RWPE2 (cell line): ENCODE results near the gene APC2.
A peak's percentile ranks its signal among the peaks of the same experiment; 100 is the strongest.

Experiments used
- ATAC-seq: fragments of 200-7000 bp; cut with Tn5 transposase; 3 replicates; pipeline ENCODE4 v1.9.1; 2021; ENCODE audit warnings: low read depth
- DNase-seq: peaks from one replicate; pipeline ENCODE4 v3.0.0-alpha.2; 2020; ENCODE audit warnings: low spot score
- H3K27ac ChIP-seq: fragments of 450-650 bp; 2 replicates; pipeline ENCODE4 v1.5.1; 2017; ENCODE audit warnings: mild to moderate bottlenecking; ENCODE audit not compliant: poor library complexity, severe bottlenecking
- H3K27me3 ChIP-seq: fragments of 250-450 bp; sonication (Bioruptor Pico); 2 replicates; pipeline ENCODE4 v1.5.1; 2021; ENCODE audit warnings: mild to moderate bottlenecking, moderate library complexity; ENCODE audit not compliant: insufficient read depth, poor library complexity, severe bottlenecking
- H3K36me3 ChIP-seq: fragments of 250-450 bp; sonication (Bioruptor Pico); 2 replicates; pipeline ENCODE4 v1.5.1; 2020; ENCODE audit warnings: low read depth, mild to moderate bottlenecking, moderate library complexity
- H3K4me1 ChIP-seq: fragments of 250-450 bp; sonication (Bioruptor Pico); 2 replicates; pipeline ENCODE4 v1.5.1; 2021; ENCODE audit warnings: mild to moderate bottlenecking, moderate library complexity; ENCODE audit not compliant: insufficient read depth, poor library complexity, severe bottlenecking
- H3K4me3 ChIP-seq: fragments of 250-450 bp; sonication (Bioruptor Pico); 2 replicates; pipeline ENCODE4 v1.5.1; 2021; ENCODE audit warnings: mild to moderate bottlenecking, moderate library complexity; ENCODE audit not compliant: severe bottlenecking
- H3K9me3 ChIP-seq: fragments of 250-450 bp; sonication (Bioruptor Pico); 2 replicates; pipeline ENCODE4 v1.5.1; 2021; ENCODE audit warnings: mild to moderate bottlenecking, moderate library complexity; ENCODE audit not compliant: severe bottlenecking
- CTCF ChIP-seq: fragments of 450-650 bp; IDR thresholded peaks from one replicate; pipeline ENCODE4 v1.5.1; 2017; ENCODE audit warnings: mild to moderate bottlenecking, moderate library complexity; ENCODE audit not compliant: poor library complexity, severe bottlenecking

Gene APC2

DNA sequence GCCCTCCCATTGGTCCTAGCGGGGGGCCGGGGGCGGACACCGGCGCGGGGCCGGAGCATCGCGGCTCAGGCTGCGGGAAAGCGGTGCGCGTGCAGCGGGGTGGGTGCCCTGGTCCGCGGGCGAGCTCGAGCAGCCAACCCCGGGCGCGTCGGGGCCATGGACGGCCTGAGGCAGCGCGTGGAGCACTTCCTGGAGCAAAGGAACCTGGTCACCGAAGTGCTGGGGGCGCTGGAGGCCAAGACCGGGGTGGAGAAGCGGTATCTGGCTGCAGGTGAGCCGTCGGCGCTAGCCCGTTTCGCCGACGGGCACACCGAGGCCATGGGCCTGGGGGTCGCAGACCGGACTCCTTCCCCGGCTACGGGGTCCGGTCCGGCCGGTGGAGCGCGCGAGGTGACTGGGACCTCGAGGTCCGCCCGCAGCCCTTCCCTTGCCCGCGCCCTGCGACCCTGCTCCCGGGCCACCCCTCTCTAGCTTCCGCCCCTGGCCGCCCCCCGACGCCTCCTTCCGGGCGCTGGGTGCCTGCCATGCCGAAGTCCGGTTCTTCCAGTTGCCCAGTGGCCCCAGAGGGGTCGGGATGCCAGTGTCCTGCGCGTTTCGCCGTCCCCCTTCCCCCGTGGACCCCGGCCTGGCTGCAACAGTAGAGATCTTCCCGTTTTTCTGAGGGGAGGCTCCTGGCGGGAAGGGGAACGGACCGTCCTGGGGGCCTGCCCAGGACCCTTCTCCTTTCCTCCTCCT lies 41.4 kb downstream of the APC2 start, which contains the start of gene REEP6:
REEP6 (plus strand) TSS at position 68 of the 735 bp plus-strand sequence; CDS start at position 157, 89 bp downstream.
- no peaks in the 10 kb centered on the region for H3K9me3 ChIP-seq
- H3K36me3 ChIP-seq: no peaks in the 10 kb centered on the region
- ATAC-seq: no peak
- no peak within 1 kb of the TSS for H3K27ac ChIP-seq
- H3K4me3 ChIP-seq: peak within 1 kb of the TSS; percentile 33
- no peaks in the 10 kb centered on the region for H3K27me3 ChIP-seq
- DNase-seq: no peak
- no peaks in the 10 kb centered on the region for H3K4me1 ChIP-seq
- TF ChIP-seq CTCF: no peak

DNA sequence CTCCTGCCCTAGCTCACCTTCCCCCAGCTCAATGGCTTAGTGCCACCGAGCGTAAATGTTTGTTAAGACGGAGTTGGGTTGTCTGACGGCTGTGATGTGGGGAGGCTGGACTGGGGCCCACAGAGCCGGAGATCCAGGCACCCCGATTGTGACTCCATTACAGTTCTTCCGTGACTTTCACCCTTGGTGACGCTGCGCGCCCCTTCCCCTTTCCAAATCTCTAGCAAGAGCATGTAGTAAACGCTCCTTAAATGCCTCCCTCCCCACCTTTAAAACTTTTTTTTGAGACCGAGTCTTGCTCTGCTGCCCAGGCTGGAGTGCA lies 41.9 kb downstream of the APC2 start:
- Histone ChIP-seq H3K4me3 (no peak overlapping the region), H3K27ac (no peak overlapping the region), H3K4me1 (no peaks in the 10 kb centered on the region), H3K36me3 (no peaks in the 10 kb centered on the region), H3K27me3 (no peaks in the 10 kb centered on the region), H3K9me3 (no peaks in the 10 kb centered on the region)
- ATAC-seq: no peak
- no peak for DNase-seq
- no peak for TF ChIP-seq CTCF

- DNase-seq (no peak), ATAC-seq (no peak)
- H3K4me3 ChIP-seq: no peak overlapping the region
- no peaks in the 10 kb centered on the region for H3K36me3 ChIP-seq
- no peaks in the 10 kb centered on the region for H3K27me3 ChIP-seq
- H3K9me3 ChIP-seq: no peaks in the 10 kb centered on the region
- no peak for TF ChIP-seq CTCF
- no peak overlapping the region for H3K27ac ChIP-seq
- no peaks in the 10 kb centered on the region for H3K4me1 ChIP-seq
Observed at GRCh38 chr19:1492474-1493006, 42.6 kb downstream of the APC2 start.

DNA sequence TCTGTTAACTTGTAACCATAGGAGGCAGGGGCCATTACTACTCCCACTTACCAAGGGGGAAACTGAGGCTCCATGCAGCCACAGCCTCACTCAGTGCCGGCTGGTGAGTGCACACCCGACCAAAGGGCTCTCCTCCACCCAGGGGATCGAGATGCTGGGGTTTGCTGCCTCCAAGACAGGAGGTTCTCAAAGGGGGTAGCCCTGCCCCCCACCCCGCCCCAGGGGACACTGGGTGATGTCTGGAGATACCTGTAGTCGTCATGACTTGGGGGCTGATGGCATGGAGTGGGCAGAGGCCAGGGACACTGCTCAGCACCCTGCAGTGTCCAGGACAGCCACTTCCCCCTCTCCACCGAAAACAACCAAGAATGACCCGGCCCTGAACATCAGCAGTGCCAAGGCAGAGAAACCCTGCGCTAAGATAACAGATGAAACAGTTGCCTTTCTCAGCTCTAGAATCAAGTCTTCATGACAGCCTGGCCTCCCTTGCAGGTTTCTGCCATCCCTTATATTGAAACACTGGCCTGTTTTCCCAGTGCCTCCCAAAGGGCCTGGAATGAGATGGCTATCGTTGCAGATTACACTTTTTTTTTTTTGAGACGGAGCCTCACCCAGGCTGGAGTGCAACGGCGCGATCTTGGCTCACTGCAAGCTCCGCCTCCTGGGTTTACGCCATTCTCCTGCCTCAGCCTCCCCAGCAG lies 44.3 kb downstream of the APC2 start:
- Histone ChIP-seq H3K4me1 (no peaks in the 10 kb centered on the region), H3K27me3 (no peaks in the 10 kb centered on the region)

More for the DNA sequence above, 44.3 kb downstream of the APC2 start:
- Histone ChIP-seq H3K9me3 (no peaks in the 10 kb centered on the region), H3K4me3 (no peak overlapping the region), H3K27ac (no peak overlapping the region), H3K36me3 (no peaks in the 10 kb centered on the region)
- TF ChIP-seq CTCF: no peak
- no peak for DNase-seq
- ATAC-seq: no peak
